Measurements from ENCODE around the gene SLC43A3. TPM values are rescaled to one million over a fixed set of nuclear protein-coding genes. Genes with fewer than 3 reads are reported as not detected.

SLC43A3 gene
- total RNA-seq, 2 experiments from 2014 or later = 41.3 to 62.1 TPM

DNA sequence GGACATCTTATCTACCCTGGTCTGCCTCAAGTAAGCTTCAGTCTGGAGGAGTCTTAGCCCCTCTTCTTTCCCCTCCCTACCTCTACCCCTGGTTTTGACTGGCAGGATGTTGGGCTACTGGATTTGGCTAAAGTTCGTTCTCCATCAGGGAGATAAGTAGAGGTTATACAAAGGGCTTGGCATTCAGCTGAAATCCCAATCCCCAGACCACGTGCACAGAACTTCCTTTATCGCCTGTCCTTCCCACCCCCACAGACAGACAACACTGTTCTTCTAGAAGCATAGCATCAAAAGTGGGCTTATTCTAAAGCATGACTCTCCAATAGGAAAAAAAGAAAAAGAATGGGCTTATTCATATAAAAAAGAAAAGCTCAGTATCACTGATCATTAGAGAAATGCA is 53.8 kb downstream of the SLC43A3 start:
- intact Hi-C loops (cut with micrococcal nuclease; ENCODE audit: unreplicated experiment) = no loop called here
- Histone ChIP-seq H3K36me3 (ENCODE audit: insufficient read depth, low read length) (no peaks in the 10 kb centered on the region), H3K4me2 (ENCODE audit: low read length) (no peak overlapping the region), H4K20me1 (ENCODE audit: insufficient read depth, low read length) (no peaks in the 10 kb centered on the region), H3K27ac (ENCODE audit: low read depth, low read length, poor library complexity, severe bottlenecking) (no peak overlapping the region), H3K4me1 (ENCODE audit: insufficient read depth, low read length, poor library complexity, severe bottlenecking) (no peaks in the 10 kb centered on the region), H3K9me3 (ENCODE audit: low read length) (no peaks in the 10 kb centered on the region), H3K4me3 (ENCODE audit: low read depth, low read length, poor library complexity, severe bottlenecking) (no peak overlapping the region), H3K79me2 (ENCODE audit: insufficient read depth, low read depth, low read length) (no peaks in the 10 kb centered on the region), H3K9me2 (ENCODE audit: insufficient read depth, low read length) (no peaks in the 10 kb centered on the region), H2AFZ (ENCODE audit: low read length) (no peak overlapping the region)
- DNase-seq (ENCODE audit: low spot score) = no peak
- POLR2A ChIA-PET = interaction anchor here (0.7 to 0.8 kb wide), 2 partner anchors 13 to 53 kb away, joined by 3 to 4 read pairs; no protein-coding TSS in a partner anchor
- TF ChIP-seq EZH2phosphoT487 (IDR thresholded peaks at IDR 0.05; ENCODE audit: borderline replicate concordance, low read depth, low read length) = no peak
- TF ChIP-seq, protein P1, sequence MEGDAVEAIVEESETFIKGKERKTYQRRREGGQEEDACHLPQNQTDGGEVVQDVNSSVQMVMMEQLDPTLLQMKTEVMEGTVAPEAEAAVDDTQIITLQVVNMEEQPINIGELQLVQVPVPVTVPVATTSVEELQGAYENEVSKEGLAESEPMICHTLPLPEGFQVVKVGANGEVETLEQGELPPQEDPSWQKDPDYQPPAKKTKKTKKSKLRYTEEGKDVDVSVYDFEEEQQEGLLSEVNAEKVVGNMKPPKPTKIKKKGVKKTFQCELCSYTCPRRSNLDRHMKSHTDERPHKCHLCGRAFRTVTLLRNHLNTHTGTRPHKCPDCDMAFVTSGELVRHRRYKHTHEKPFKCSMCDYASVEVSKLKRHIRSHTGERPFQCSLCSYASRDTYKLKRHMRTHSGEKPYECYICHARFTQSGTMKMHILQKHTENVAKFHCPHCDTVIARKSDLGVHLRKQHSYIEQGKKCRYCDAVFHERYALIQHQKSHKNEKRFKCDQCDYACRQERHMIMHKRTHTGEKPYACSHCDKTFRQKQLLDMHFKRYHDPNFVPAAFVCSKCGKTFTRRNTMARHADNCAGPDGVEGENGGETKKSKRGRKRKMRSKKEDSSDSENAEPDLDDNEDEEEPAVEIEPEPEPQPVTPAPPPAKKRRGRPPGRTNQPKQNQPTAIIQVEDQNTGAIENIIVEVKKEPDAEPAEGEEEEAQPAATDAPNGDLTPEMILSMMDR (conservative IDR thresholded peaks at IDR 0.05; ENCODE audit: low read length) = no peak
- no TSS peak for BruUV-seq (replicated peaks)
- CTCF ChIA-PET (ENCODE audit: unreplicated experiment) = no interaction called here

DNA sequence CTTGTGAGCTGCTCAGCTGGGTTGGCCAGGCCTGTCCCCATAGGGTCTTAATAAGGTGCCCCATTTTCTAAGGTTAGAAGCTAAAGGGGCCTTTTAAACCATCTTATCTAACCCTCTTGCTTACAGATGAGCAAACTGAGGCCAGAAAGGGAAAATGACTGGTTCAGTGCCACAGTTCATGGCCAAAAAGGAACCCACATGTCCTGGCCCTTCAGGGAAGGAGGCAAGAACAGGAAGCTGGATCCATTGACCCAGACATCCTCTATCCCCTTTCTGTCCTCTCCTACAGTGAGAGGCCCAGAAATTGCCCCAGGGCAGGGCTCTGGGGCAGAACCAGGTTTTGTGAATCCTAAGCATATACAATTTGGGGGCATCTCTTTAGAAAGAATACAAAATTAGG is 56.0 kb downstream of the SLC43A3 start:
- CTCF ChIA-PET (ENCODE audit: unreplicated experiment) = no interaction called here
- Histone ChIP-seq H3K4me2 (ENCODE audit: low read length) (no peak overlapping the region), H2AFZ (ENCODE audit: low read length) (no peak overlapping the region), H4K20me1 (ENCODE audit: insufficient read depth, low read length) (no peaks in the 10 kb centered on the region), H3K79me2 (ENCODE audit: insufficient read depth, low read depth, low read length) (no peaks in the 10 kb centered on the region), H3K36me3 (ENCODE audit: insufficient read depth, low read length) (no peaks in the 10 kb centered on the region), H3K4me3 (ENCODE audit: low read depth, low read length, poor library complexity, severe bottlenecking) (no peak overlapping the region), H3K9me2 (ENCODE audit: insufficient read depth, low read length) (no peaks in the 10 kb centered on the region), H3K4me1 (ENCODE audit: insufficient read depth, low read length, poor library complexity, severe bottlenecking) (no peaks in the 10 kb centered on the region), H3K9me3 (ENCODE audit: low read length) (no peaks in the 10 kb centered on the region), H3K27ac (ENCODE audit: low read depth, low read length, poor library complexity, severe bottlenecking) (no peak overlapping the region)
- POLR2A ChIA-PET = no interaction called here
- no TSS peak for BruUV-seq (replicated peaks)
- intact Hi-C loops (cut with micrococcal nuclease; ENCODE audit: unreplicated experiment) = no loop called here
- TF ChIP-seq, protein P1 (conservative IDR thresholded peaks at IDR 0.05; ENCODE audit: low read length) = no peak
- no peak for DNase-seq (ENCODE audit: low spot score)

DNA sequence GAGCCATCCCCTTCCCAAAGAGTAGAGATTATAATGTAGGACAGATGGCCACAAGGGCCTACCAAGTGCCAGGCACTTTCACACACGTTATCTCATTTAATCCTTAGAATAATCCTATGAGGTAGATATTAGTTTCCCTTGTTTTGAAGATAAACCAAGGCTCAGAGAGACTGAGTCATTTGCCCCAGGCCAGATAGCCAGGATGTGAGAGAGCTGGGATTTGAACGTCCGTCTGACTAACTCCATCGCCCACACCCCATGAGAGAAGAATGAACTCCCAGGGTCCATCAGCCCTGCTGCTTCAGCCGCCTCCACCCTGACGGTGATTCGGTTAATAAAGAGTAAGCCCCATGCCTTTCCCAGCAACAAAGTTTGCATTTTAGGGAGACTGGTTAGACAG is 56.7 kb downstream of the SLC43A3 start:
- H3K4me1 ChIP-seq (ENCODE audit: insufficient read depth, low read length, poor library complexity, severe bottlenecking) = no peaks in the 10 kb centered on the region
- no peaks in the 10 kb centered on the region for H4K20me1 ChIP-seq (ENCODE audit: insufficient read depth, low read length)
- no peaks in the 10 kb centered on the region for H3K9me2 ChIP-seq (ENCODE audit: insufficient read depth, low read length)
- CTCF ChIA-PET (ENCODE audit: unreplicated experiment) = no interaction called here
- no peaks in the 10 kb centered on the region for H3K9me3 ChIP-seq (ENCODE audit: low read length)
- H3K36me3 ChIP-seq (ENCODE audit: insufficient read depth, low read length) = no peaks in the 10 kb centered on the region
- no TSS peak for BruUV-seq (replicated peaks)
- no peak overlapping the region for H3K27ac ChIP-seq (ENCODE audit: low read depth, low read length, poor library complexity, severe bottlenecking)
- H3K79me2 ChIP-seq (ENCODE audit: insufficient read depth, low read depth, low read length) = no peaks in the 10 kb centered on the region
- TF ChIP-seq, protein P1 (conservative IDR thresholded peaks at IDR 0.05; ENCODE audit: low read length) = no peak
- no peak for TF ChIP-seq EZH2phosphoT487 (IDR thresholded peaks at IDR 0.05; ENCODE audit: borderline replicate concordance, low read depth, low read length)
- POLR2A ChIA-PET = no interaction called here
- no peak for DNase-seq (ENCODE audit: low spot score)
- intact Hi-C loops (cut with micrococcal nuclease; ENCODE audit: unreplicated experiment) = no loop called here
- no peak overlapping the region for H3K4me3 ChIP-seq (ENCODE audit: low read depth, low read length, poor library complexity, severe bottlenecking)
- H3K4me2 ChIP-seq (ENCODE audit: low read length) = no peak overlapping the region
- no peak overlapping the region for H2AFZ ChIP-seq (ENCODE audit: low read length)
